Pancreas (tissue), 10 donors: ENCODE results near the gene ANGEL1. TPM values are rescaled to one million over a fixed set of nuclear protein-coding genes. Genes with fewer than 3 reads are reported as not detected.

ENCODE experiments used
- ATAC-seq, 4 donors: fragments of 200-7000 bp; cut with Tn5 transposase; one replicate each; pipeline versions ENCODE4 v1.8.0 to v1.9.1; 2020; ENCODE audit warnings: mild to moderate bottlenecking in 4 of 4, moderate library complexity in 4 of 4
- DNase-seq, 6 donors: peaks; one replicate each; pipeline ENCODE4 v3.0.0-alpha.2; 2020
- FAIRE-seq: peaks from 2 replicates; lab custom pipeline; 2012; peaks lifted over from hg19 to GRCh38; lab: Jason Lieb, UNC
- H3K27ac ChIP-seq, 4 donors: fragments of 200-600 bp; sonication (generic); 1 replicate in 3 of 4; 2 replicates in 1 of 4; pipeline versions ENCODE4 v1.5.0 to v1.8.0; 2020
- H3K27me3 ChIP-seq, 4 donors: fragments of 200-600 bp; one replicate each; pipeline ENCODE4 v1.8.0; 2021
- H3K36me3 ChIP-seq, 3 donors: fragments of 200-600 bp; sonication (generic) in 1 of 3; one replicate each; pipeline versions ENCODE4 v1.5.0 to v1.8.0; 2020 to 2021
- H3K4me1 ChIP-seq, 3 donors: fragments of 200-600 bp; one replicate each; pipeline ENCODE4 v1.8.0; 2021
- H3K4me3 ChIP-seq, 4 donors: fragments of 200-600 bp; sonication (generic) in 2 of 4; one replicate each; pipeline versions ENCODE4 v1.5.0 to v1.8.0; 2020 to 2021
- H3K9me3 ChIP-seq, 4 donors: fragments of 200-600 bp; one replicate each; pipeline ENCODE4 v1.8.0; 2021
- CTCF ChIP-seq, 4 donors: fragments of 200-600 bp; sonication (generic) in 3 of 4; IDR thresholded peaks; one replicate each; pipeline versions ENCODE4 v1.5.0 to v1.8.0; 2021; ENCODE audit warnings: antibody characterized with exemption in 4 of 4
- WGBS, 2 donors: extraction: QIAGEN DNeasy Blood & Tissue Kit; methylation state at CpG; one replicate each; pipeline ENCODE4 v1.1.7; 2013; 5-methylcytosine and 5-hydroxymethylcytosine counted together
- intact Hi-C, 3 donors: fragments of 100-400 bp; cut with DNase I; formaldehyde crosslinking; loops; one replicate each; pipeline versions ENCODE4 v1.11.1 to v1.14.2; 2022
- polyA plus RNA-seq, 2 donors: library from polyadenylated mRNA; stranded (reverse); fragments of 200-250 nt; gene quantifications; one replicate each; pipeline ENCODE4 v1.2.3, GENCODE V29; 2013
- total RNA-seq, 6 donors: library from RNA; stranded (reverse); fragmentation: NEBNext Ultra II Directional in 4 of 6; extraction: Animal tissue kit (Norgen Biotek cat#: 25700) in 4 of 6; gene quantifications; one replicate each; pipeline versions ENCODE4 v1.2.1 to v1.2.4, GENCODE V29; 2021 to 2023
- donor health status: healthy with polysubstance abuse.
- donor health status: DM: no; HTN: no; CAD: no; lungs with moderate emphysema.
- donor health status: DM: no; HTN: no; CAD: no.
- donor health status: control.
- donor health status: control.
- donor health status: Bipolar disorder and iron deficiency.
- donor health status: DM: yes; HTN: yes; CAD: no.
- donor health status: DM: no; HTN: no; CAD: no.
- donor health status: DM: no; HTN: no; CAD: no.
- donor health status: DM: yes; HTN: yes; CAD: no.

Gene ANGEL1
- total and polyA plus RNA-seq, 8 donors, result 25.8 to 40.1 (median 30.5) TPM

GRCh38 chr14:76763096-76764041, 49.3 kb downstream of the ANGEL1 start:
- Histone ChIP-seq H3K9me3 (no peaks in the 10 kb centered on the region), H3K4me1 (peaks cover 0 to 3% (median 0%) of the 10 kb centered on the region in 3 donors), H3K27ac (no peak overlapping the region), H3K4me3 (peak overlapping the region in 1 of 4 donors; percentile 81), H3K27me3 (no peaks in the 10 kb centered on the region), H3K36me3 (no peaks in the 10 kb centered on the region)
- no peak for ATAC-seq
- intact Hi-C loops, result no loop called here
- TF ChIP-seq CTCF (IDR thresholded peaks at IDR 0.05), result no peak
- no peak for FAIRE-seq
- 66 to 68% methylated on average over 14 of the region's 14 CpGs for whole genome bisulfite sequencing, 2 donors
- DNase-seq, result no peak

- H3K9me3 ChIP-seq, result no peaks in the 10 kb centered on the region
- H3K36me3 ChIP-seq, result no peaks in the 10 kb centered on the region
- no peak for TF ChIP-seq CTCF (IDR thresholded peaks at IDR 0.05)
- H3K27ac ChIP-seq, result peak overlapping the region in 2 of 4 donors; percentile 26 to 50
- 36 to 38% methylated on average over 28 of the region's 28 CpGs for WGBS, 2 donors
- intact Hi-C loops, result no loop called here
- no peaks in the 10 kb centered on the region for H3K27me3 ChIP-seq
- ATAC-seq (peak in 1 of 4 donors; percentile 12), DNase-seq (peak in 1 of 6 donors; percentile 60), FAIRE-seq (no peak)
- peaks cover 0 to 3% (median 0%) of the 10 kb centered on the region in 3 donors for H3K4me1 ChIP-seq
- peak overlapping the region; percentile 52 to 85 (median 82) for H3K4me3 ChIP-seq
Observed at GRCh38 chr14:76762411-76763095, 50.1 kb downstream of the ANGEL1 start.

GRCh38 chr14:76761960-76762410, 50.7 kb downstream of the ANGEL1 start:
- 1% methylated on average over 48 to 54 of the region's 54 CpGs for WGBS, 2 donors
- H3K9me3 ChIP-seq, result no peaks in the 10 kb centered on the region
- no peak for TF ChIP-seq CTCF (IDR thresholded peaks at IDR 0.05)
- H3K36me3 ChIP-seq, result no peaks in the 10 kb centered on the region
- intact Hi-C loops, result no loop called here
- FAIRE-seq, result no peak
- peak overlapping the region in 2 of 4 donors; percentile 26 to 50 for H3K27ac ChIP-seq
- ATAC-seq, result peak in 3 of 4 donors; percentile 7 to 11 (median 11)
- no peaks in the 10 kb centered on the region for H3K27me3 ChIP-seq
- DNase-seq, result peak in 1 of 6 donors; percentile 56
- peaks cover 0 to 3% (median 0%) of the 10 kb centered on the region in 3 donors for H3K4me1 ChIP-seq
- H3K4me3 ChIP-seq, result peak overlapping the region; percentile 52 to 85 (median 82)

- TF ChIP-seq CTCF (IDR thresholded peaks at IDR 0.05), result no peak
- intact Hi-C loops, result no loop called here
- Histone ChIP-seq H3K27ac (peak within 1 kb of the TSS in 3 of 4 donors; percentile 26 to 50 (median 33)), H3K9me3 (no peaks in the 10 kb centered on the region), H3K27me3 (no peaks in the 10 kb centered on the region), H3K4me1 (peaks cover 0 to 3% (median 0%) of the 10 kb centered on the region in 3 donors), H3K36me3 (no peaks in the 10 kb centered on the region), H3K4me3 (peak within 1 kb of the TSS; percentile 52 to 85 (median 82))
- WGBS, 2 donors, result 1% methylated on average over 62 to 96 of the region's 96 CpGs
- FAIRE-seq (no peak), DNase-seq (peak in 4 of 6 donors; percentile 48 to 84 (median 64)), ATAC-seq (peak; percentile 61 to 85 (median 77))
Observed at GRCh38 chr14:76761136-76761959, 51.3 kb downstream of the ANGEL1 start, which contains the start of gene VASH1. VASH1 (plus strand) TSS chr14:76761468; CDS start chr14:76762822, 1,354 bp downstream.
